Ectodermal cell (in vitro differentiated cells): ENCODE results near the gene CBX7. TPM values are rescaled to one million over a fixed set of nuclear protein-coding genes. Genes with fewer than 3 reads are reported as not detected.
A peak's percentile ranks its signal among the peaks of the same experiment; 100 is the strongest.

ENCODE experiments used
- H3K27ac ChIP-seq: 2 replicates; pipeline ENCODE4 v1.7.0; 2013; ENCODE audit warnings: mild to moderate bottlenecking, low read depth, low read length; ENCODE audit not compliant: insufficient read depth, poor library complexity, severe bottlenecking
- H3K27me3 ChIP-seq: 2 replicates; pipeline ENCODE4 v1.7.0; 2013; ENCODE audit warnings: mild to moderate bottlenecking, low read length; ENCODE audit not compliant: insufficient read depth, control insufficient read depth, poor library complexity, severe bottlenecking
- H3K36me3 ChIP-seq: one replicate; pipeline ENCODE4 v1.7.0; 2013; ENCODE audit warnings: low read length; ENCODE audit not compliant: control insufficient read depth, insufficient read depth
- H3K4me1 ChIP-seq: one replicate; pipeline ENCODE4 v1.7.0; 2013; ENCODE audit warnings: low read length; ENCODE audit not compliant: control insufficient read depth, insufficient read depth
- H3K4me3 ChIP-seq: 2 replicates; pipeline ENCODE4 v1.7.0; 2013; ENCODE audit warnings: low read depth, low read length, control low read depth; ENCODE audit not compliant: insufficient read depth
- H3K9me3 ChIP-seq: 2 replicates; pipeline ENCODE4 v1.7.0; 2013; ENCODE audit warnings: mild to moderate bottlenecking, low read length, moderate library complexity; ENCODE audit not compliant: control insufficient read depth
- WGBS, 2 experiments: methylation state at CpG; one replicate each; pipeline ENCODE4 v1.1.7; 2013; ENCODE audit warnings: missing lambda C conversion rate in 2 of 2; 5-methylcytosine and 5-hydroxymethylcytosine counted together
- polyA plus RNA-seq, 4 experiments: library from polyadenylated mRNA; stranded (reverse); fragments of 50-300 nt; gene quantifications; one replicate each; pipeline ENCODE4 v1.2.3, GENCODE V29; 2013

The CBX7 gene
- polyA plus RNA-seq (2013, experiment 1 of 4) = 5.6 TPM
- polyA plus RNA-seq (2013, experiment 2 of 4) = 6.0 TPM
- polyA plus RNA-seq (2013, experiment 3 of 4) = 6.4 TPM
- polyA plus RNA-seq (2013, experiment 4 of 4) = 7.3 TPM

DNA sequence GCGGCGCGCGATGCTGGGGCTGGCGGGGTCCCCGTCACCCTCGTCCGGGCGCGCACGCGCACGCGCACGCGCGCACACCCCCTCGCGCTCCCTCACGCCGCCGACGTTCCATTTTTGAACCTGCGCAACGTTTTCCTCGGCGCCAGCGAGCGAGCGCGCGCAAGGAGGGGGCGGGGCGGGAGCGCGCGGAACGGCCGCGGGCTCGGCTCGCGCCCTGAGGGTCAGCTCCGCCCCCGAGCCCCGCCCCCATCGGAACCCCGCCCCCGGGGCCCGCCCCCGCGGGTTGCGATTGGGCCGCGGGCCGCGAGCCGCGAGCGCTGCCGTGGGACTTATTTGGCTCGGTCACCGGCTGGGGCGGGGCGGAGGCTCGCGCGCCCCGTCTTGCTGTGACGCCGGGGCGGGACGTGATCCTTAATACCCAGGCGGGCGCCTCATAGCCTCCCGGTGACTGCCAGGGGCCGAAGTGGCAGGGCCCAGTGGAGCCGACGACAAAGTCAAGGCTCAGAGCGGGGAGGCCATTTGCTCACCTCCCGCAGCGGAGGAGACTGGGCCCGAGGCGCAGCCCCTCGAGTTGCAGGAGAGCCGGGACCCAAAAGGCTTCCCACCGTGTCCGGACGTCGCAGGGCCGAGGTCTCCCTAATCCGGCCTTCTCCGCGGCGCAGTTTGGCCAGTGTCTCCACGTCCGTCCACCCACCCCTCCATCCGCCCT lies at the start of gene CBX7:
CBX7 (minus strand) TSS at position 170 of the 709 bp plus-strand sequence. CDS start 236 bp downstream, outside the sequence.
- Histone ChIP-seq H3K4me1 (no peaks in the 10 kb centered on the region), H3K9me3 (no peaks in the 10 kb centered on the region), H3K4me3 (peak within 1 kb of the TSS; percentile 40), H3K27me3 (peaks cover 33% of the 10 kb centered on the region), H3K27ac (no peak within 1 kb of the TSS), H3K36me3 (no peaks in the 10 kb centered on the region)
- 1% methylated on average over 98 of the region's 98 CpGs for WGBS, 2 experiments

DNA sequence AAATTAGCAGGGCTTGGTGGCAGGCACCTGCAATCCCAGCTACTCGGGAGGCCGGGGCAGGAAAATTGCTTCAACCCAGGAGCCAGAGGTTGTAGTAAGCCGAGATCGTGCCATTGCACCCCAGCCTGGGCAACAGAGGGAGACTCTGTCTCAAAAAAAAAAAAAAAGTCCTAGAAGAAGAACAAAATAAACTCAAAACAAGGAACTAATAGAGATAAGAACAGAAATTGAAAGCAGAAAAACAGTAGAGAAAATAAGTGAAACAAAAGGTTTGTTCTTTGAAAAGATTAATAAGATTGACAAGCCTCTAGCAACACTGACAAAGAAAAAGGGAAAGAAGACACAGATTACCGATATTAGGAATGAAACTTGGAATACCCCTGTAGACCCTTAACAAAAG lies 45.1 kb upstream of the CBX7 start:
- 83 to 88% methylated on average over 4 of the region's 5 CpGs for WGBS, 2 experiments
- H3K4me1 ChIP-seq = no peaks in the 10 kb centered on the region
- no peak overlapping the region for H3K4me3 ChIP-seq
- H3K27ac ChIP-seq = no peak overlapping the region
- no peaks in the 10 kb centered on the region for H3K27me3 ChIP-seq
- H3K9me3 ChIP-seq = no peaks in the 10 kb centered on the region
- no peaks in the 10 kb centered on the region for H3K36me3 ChIP-seq

DNA sequence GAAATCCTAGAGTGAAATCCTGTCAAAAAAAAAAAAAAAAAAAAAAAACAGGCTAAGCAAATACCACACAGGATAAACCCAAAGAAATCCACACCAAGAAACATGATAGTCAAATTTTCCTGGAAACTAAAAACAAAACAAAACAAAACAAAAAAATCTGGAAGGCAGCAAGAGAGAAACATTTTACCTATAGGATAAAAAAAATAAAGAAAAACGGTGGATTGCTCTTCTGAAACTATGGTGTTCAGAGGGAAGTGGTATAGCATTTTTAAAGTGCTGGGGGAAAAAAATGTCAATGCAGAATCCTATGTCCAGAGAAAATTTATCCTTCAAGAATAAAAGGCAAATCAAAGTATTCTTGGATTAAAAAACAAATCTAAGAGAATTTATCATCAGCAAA lies 41.6 kb upstream of the CBX7 start:
- Histone ChIP-seq H3K27ac (no peak overlapping the region), H3K4me1 (no peaks in the 10 kb centered on the region), H3K36me3 (no peaks in the 10 kb centered on the region), H3K9me3 (no peaks in the 10 kb centered on the region), H3K4me3 (no peak overlapping the region), H3K27me3 (no peaks in the 10 kb centered on the region)
- 0% methylated on average over 1 of the region's 1 CpG for WGBS, 2 experiments

DNA sequence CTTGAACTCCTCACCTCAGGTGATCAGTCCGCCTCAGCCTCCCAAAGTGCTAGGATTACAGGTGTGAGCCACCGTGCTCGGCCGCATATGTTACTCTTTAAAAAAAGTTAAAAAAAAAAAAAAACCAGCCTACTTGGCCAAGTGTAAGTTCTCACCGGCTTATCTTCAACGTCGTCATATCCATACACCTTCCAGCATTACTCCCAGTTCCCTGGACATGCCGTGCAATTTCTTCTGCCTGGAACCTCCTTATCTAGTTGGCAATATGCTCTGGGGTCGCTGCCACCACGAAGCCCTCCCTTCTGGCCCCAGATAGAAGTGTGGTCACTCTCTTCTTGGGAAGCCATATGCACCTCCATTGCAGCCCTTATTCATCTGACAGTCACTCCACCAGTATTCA lies 36.3 kb upstream of the CBX7 start:
- H3K9me3 ChIP-seq = no peaks in the 10 kb centered on the region
- 88 to 92% methylated on average over 10 of the region's 10 CpGs for WGBS, 2 experiments
- no peaks in the 10 kb centered on the region for H3K36me3 ChIP-seq
- H3K4me1 ChIP-seq = no peaks in the 10 kb centered on the region
- H3K27me3 ChIP-seq = no peaks in the 10 kb centered on the region
- H3K4me3 ChIP-seq = no peak overlapping the region
- H3K27ac ChIP-seq = no peak overlapping the region

DNA sequence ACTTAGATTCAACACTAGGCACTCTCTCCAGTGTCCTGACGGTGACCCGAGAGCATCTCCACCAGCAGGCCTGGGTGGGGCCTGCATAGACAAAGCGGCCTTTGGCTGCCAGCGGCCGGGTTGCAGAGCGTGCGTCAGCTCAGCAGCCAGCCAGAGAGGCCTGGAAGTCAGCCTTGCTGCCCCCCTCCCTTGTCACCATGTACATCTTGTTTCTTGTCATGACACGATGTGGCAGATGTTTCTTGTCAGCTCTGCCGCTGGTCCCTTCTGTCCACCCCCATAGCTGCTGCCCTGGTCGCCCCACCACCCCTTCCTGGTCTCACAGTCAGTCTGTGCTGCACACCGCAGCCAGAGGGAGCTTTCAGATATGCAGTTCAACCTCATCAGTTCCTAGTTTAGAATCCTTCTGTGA lies 33.1 kb upstream of the CBX7 start:
- no peak overlapping the region for H3K27ac ChIP-seq
- no peaks in the 10 kb centered on the region for H3K27me3 ChIP-seq
- whole genome bisulfite sequencing, 2 experiments = 78 to 82% methylated on average over 11 of the region's 11 CpGs
- H3K4me3 ChIP-seq = no peak overlapping the region
- no peaks in the 10 kb centered on the region for H3K4me1 ChIP-seq
- no peaks in the 10 kb centered on the region for H3K36me3 ChIP-seq
- no peaks in the 10 kb centered on the region for H3K9me3 ChIP-seq

DNA sequence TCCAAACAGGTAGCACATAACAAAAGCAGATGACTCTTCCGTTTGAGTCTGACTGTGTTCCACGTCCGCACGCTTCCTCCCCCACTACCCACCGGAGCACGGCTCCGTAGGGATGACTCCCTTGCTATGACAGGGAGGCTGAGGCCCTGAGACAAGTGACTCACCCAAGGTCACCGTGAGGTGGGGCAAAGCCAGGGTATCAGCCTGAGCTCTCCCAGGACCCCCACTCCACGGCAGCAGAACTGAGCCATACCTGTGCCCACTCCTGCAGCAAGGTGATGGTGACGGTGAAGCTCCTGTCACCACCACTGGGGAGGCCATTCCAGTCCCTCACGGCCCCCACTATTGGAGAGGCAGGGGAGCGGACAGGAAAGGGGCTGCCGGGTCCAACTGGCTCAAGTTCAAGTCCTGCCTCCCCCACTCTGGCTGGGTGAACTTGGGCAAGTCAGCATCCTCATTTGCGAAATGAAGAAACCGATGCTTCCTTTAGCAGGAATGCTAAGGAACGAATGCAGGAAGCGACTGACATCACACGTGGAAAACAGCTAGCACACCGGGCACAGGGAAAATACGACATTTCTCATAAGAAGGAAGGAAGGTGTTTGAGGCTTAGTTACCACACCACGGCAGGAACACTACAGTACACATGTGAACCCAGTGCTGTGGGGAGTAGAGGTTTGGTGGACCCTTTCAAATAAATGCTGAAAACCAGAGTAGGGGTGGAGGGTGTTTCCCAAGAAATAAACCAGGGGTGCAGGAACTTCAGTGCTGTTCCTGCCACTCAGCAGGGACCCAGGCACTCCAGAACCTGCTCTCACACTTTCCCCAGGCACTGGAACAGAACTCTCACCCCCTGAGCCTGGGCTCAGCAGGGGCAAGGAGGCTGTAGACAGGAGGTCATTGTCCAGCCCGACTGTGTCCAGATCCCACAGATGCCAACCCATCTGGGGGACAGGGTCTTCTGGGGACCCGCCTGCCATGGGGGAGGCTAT lies 32.4 kb upstream of the CBX7 start:
- H3K27ac ChIP-seq = peak overlapping the region; percentile 30
- no peaks in the 10 kb centered on the region for H3K27me3 ChIP-seq
- no peaks in the 10 kb centered on the region for H3K9me3 ChIP-seq
- WGBS, 2 experiments = 91 to 93% methylated on average over 23 of the region's 23 CpGs
- H3K4me3 ChIP-seq = no peak overlapping the region
- peaks cover 3% of the 10 kb centered on the region for H3K4me1 ChIP-seq
- no peaks in the 10 kb centered on the region for H3K36me3 ChIP-seq

DNA sequence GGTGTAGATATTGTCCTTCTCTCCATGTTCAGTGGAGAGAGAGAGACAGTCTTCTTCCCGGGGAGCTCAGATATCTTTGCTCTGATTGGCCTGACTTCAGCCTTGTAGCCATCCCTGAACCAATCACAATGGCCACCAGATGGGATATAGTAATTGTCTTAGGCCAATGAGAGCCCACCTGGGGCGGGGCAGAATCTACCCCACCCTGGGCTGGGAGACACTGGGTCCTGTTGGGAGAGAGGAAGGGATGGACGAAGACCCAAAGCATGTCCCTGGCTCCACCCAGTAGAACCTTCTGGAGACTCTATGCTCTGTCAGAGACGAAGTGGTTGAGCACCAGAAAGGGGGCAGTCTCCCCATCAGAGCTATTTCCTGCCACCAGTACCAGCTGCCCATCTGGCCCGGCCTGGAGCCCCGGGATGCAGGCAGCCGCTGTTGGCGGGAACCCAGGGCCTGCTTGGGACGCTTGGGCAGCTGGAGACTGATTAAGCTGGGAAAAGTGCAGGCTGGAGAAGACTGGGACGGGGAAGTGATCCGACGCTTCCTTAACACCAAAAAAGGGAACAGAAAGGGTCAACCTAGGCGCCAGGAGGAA lies 31.6 kb upstream of the CBX7 start:
- Histone ChIP-seq H3K27ac (no peak overlapping the region), H3K36me3 (no peaks in the 10 kb centered on the region), H3K4me3 (no peak overlapping the region), H3K27me3 (no peaks in the 10 kb centered on the region), H3K9me3 (no peaks in the 10 kb centered on the region), H3K4me1 (peaks cover 10% of the 10 kb centered on the region)
- WGBS, 2 experiments = 90% methylated on average over 13 of the region's 13 CpGs

DNA sequence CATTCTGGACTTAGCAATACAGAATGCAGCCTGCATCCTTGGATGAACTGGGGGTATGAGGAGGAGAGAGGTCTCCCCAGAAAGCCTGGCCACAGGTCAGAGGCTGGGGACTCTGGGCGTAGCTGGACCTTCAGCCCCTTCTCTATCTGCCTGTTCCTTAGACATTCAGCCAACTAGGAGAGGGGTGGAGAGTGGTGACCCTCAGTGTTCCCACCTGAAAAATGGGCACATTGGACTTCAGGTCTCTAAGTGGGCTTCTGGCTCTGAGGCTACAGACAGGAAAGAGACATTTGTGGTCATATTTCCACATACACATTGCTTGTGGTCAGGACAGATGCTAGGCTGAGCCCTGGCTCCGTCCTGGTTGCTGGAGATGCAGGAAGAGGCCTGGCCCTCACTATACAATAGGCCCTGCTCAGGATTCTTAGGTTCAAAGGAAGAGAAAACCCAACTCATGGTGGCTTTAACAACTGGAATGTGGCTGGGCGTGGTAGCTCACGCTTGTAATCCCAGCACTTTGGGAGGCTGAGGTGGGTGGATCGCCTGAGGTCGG lies 30.1 kb upstream of the CBX7 start:
- no peak overlapping the region for H3K27ac ChIP-seq
- H3K9me3 ChIP-seq = no peaks in the 10 kb centered on the region
- no peak overlapping the region for H3K4me3 ChIP-seq
- H3K4me1 ChIP-seq = peaks cover 15% of the 10 kb centered on the region
- no peaks in the 10 kb centered on the region for H3K36me3 ChIP-seq
- 85 to 95% methylated on average over 6 of the region's 6 CpGs for WGBS, 2 experiments
- no peaks in the 10 kb centered on the region for H3K27me3 ChIP-seq

DNA sequence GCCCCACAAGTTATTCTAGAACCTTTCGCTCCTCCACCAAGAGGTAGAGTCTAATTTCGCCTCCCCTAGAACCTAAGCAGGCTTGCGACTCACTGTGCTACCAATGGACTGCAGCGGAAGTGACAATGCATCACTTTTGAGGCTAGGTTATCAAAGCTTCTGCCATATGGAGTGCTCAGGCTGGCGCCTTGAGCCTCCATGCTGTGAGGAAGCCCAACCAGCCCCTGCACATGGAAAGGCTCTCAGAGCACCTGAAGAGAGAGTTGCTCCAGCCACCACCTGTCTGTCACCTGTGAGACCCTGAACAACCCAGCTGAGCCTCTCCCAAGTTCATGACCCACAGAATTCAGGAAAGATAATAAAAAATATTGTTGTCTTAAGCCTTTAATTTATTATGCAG lies 29.3 kb upstream of the CBX7 start:
- no peaks in the 10 kb centered on the region for H3K9me3 ChIP-seq

More for the DNA sequence above, 29.3 kb upstream of the CBX7 start:
- 96 to 97% methylated on average over 5 of the region's 5 CpGs for WGBS, 2 experiments
- peaks cover 21% of the 10 kb centered on the region for H3K4me1 ChIP-seq
- H3K4me3 ChIP-seq = no peak overlapping the region
- no peaks in the 10 kb centered on the region for H3K36me3 ChIP-seq
- no peaks in the 10 kb centered on the region for H3K27me3 ChIP-seq
- H3K27ac ChIP-seq = no peak overlapping the region
